ENCODE measurements around the gene SMIM10L2A.
A peak's percentile ranks its signal among the peaks of the same experiment; 100 is the strongest.
"Not testable (repeated sequence)": the region's sequence is repeated elsewhere in the genome, so short reads cannot be mapped to it uniquely, and the experiment has no call there.

The SMIM10L2A gene

GRCh38 chrX:135423173-135423864 is 1.6 kb downstream of the SMIM10L2A start:
- DNase-seq (ENCODE audit: low spot score), result not testable (repeated sequence)

DNA sequence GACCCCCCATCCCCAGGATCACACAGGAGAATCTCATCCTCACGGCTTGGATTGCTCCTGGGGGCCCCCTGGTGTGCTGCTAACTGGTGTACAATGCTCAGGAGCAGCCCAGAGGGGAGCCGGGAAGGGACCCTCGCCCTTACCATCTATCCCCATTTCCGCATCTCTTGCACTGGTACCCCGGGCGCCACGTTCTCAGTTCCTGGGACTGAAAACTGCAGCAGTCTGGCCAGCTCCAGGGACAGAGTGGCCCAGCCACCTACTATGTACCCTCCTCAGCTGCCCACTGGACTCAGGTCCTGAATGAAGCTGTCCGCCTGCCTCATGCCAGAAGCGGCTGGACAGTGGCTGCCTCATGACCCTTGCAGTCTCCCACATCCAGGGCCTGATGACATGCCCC is 2.7 kb downstream of the SMIM10L2A start:
- DNase-seq (ENCODE audit: low spot score), result no peak

- no peak for DNase-seq (ENCODE audit: low spot score)
Measured at GRCh38 chrX:135425026-135425965, 3.6 kb downstream of the SMIM10L2A start.

GRCh38 chrX:135429429-135429828 is 7.7 kb downstream of the SMIM10L2A start:
- DNase-seq (ENCODE audit: low spot score), result no peak

GRCh38 chrX:135431886-135432285 is 10.1 kb downstream of the SMIM10L2A start:
- no peak for DNase-seq (ENCODE audit: low spot score)

GRCh38 chrX:135432453-135432852 is 10.7 kb downstream of the SMIM10L2A start:
- no peak for DNase-seq (ENCODE audit: low spot score)

- no peak for DNase-seq (ENCODE audit: low spot score)
Measured at GRCh38 chrX:135432881-135433521, 11.3 kb downstream of the SMIM10L2A start.

GRCh38 chrX:135433531-135434257 is 11.9 kb downstream of the SMIM10L2A start:
- DNase-seq (ENCODE audit: low spot score), result no peak

DNA sequence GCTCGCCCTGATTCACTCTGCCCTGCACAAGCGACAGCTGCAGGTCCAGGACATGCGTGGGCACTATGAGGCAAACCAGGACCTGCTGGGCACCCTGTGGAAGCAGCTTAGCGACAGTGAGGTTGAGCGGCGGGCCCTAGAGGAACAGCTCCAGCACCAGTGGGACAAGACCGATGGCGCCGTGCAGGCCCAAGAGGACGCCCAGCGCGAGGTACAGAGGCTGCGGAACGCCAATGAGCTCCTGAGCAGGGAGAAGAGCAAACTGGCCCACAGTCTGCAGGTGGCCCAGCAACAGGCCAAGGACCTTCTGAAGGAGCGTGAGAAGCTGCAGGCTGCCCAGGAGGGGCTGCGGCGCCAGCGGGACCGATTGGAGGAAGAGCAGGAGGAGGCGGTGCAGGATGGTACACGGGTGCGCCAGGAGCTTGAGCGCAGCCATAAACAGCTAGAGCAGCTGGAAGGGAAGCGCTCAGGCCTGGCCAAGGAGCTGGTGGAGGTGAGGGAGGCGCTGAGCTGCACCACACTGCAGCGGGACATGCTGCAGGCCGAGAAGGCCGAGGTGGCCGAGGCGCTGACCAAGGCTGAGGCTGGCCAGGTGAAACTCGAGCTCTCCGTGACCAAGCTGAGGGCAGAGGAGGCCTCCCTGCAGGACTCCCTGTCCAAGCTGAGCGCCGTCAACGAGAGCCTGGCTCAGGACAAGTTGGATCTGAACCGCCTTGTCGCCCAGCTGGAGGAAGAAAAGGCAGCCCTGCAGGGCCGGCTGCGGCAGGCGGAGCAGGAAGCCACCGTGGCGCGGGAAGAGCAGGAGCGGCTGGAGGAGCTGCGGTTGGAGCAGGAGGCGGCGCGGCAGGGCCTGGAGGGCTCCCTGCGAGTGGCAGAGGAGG is 12.8 kb downstream of the SMIM10L2A start:
- no peak for DNase-seq (ENCODE audit: low spot score)

- DNase-seq (ENCODE audit: low spot score), result no peak
Measured at GRCh38 chrX:135435139-135435922, 13.6 kb downstream of the SMIM10L2A start.

- DNase-seq (ENCODE audit: low spot score), result no peak
Measured at GRCh38 chrX:135435933-135436332, 14.2 kb downstream of the SMIM10L2A start.

GRCh38 chrX:135436456-135436855 is 14.7 kb downstream of the SMIM10L2A start:
- no peak for DNase-seq (ENCODE audit: low spot score)

DNA sequence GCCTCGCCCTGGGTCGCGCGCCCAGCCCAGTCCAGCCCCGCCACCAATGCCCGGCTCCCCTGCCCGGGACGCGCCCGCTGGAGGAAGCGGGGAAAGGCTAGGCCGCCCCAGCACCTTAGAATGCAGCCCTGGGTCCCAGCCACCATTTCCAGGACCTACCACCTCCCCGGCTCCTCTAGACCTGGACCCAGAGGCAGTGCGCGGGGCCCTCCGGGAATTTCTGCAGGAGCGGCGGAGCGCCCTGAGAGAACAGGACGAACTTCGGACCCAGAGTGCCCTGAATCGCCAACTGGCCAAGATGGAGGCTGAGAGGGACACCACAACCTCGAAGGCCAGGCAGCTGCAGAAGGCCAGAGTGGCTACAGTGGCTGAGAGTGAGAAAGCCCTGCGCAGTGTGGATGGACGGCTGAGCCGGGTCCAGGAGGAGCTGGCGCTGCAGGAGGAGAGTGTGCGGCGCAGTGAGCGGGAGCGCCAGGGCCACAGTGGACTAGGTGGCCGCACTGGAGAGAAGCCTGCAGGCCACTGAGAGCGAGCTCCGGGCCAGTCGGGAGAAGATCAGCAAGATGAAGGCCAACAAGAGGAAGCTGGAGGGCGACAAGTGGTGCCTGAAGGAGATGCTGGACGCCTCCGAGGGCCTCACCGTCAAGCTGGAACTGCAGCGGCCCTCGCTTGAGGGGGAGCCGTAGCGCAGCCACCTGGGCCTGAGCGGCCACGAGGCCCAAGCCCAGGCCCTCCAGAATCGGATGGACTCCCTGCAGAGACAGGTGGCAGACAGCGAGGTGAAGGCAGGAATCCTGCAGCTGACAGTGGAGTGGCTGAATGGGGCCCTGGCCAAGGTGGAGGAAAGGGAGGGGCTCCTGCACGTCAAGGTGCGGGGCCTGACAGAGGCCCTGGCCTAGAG is 15.5 kb downstream of the SMIM10L2A start:
- no peak for DNase-seq (ENCODE audit: low spot score)

DNA sequence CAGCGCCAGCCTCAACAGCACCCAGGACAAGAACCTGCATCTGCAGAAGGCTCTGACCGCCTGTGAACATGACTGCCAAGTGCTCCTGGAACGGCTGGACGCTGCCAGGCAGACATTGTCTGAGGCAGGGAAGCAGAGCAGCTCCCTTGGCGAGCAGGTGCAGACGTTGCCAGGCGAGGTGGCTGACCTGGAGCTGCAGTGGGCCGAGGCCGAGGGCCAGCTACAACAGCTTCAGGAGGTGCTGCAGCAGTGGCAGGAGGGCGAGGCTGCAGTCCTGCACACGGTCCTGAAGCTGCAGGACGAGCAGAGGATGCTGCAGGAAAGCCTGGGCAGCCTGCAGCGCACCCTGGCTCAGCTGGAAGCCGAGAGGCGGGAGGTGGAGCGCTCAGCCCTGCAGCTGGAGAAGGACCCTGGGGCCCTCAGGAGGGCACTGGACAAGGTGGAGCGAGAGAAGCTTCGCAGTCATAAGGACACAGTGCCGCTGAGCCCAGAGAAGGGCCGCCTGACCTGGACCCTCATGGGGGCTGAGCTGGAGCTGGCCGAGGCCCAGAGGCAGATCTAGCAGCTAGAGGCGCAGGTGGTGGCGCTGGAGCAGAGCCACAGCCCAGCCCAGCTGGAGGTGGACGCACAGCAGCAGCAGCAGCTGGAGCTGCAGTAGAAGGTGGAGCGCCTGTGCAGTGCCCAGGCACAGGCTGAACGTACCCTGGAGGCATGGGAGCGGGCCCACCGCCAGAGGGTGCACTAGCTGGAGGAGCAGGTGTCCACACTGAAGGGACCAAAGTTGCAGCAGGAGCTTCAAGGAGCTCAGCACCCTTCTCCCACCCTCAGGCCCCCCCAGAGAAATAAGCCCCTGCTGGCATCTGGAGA is 16.4 kb downstream of the SMIM10L2A start:
- peak; percentile 4 for DNase-seq (ENCODE audit: low spot score)

DNA sequence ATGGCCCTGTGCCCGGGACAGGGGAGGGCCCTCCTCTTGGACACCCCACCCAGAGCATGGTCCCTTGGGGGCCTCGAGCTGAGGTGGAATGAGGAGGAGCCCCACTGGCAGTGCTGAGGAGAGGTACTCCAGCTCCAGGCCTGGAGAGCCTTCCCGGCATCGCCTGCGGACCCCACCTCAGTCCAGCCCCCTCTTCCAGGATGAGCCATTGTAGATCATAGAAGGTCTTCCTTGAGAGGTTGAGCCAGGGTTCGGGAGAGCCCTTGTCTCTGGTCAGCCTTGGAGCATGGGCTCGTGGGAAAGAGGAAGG is 16.9 kb downstream of the SMIM10L2A start:
- no peak for DNase-seq (ENCODE audit: low spot score)

- no peak for DNase-seq (ENCODE audit: low spot score)
Measured at GRCh38 chrX:135449637-135450550, 28.1 kb downstream of the SMIM10L2A start.

DNA sequence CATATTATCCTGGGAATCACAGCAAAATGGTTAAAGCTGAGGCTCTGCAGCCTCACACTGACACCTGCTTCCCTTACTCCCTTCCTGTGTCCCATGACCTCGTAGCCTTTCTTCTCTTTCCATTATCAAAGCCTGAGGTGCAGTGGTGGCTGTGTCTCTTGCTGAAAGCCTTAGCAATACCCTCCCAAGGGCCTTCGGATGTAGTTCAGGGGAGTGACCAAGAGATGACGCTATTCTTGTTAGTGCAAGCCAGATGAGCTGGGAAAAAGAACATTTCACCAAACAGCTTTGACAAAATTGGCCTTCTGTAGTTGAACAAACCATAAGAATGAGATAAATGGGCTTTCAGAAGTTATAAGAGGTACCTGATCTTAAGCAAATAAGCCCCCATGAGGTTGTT is 31.6 kb downstream of the SMIM10L2A start:
- DNase-seq (ENCODE audit: low spot score), result no peak

Measured in hematopoietic multipotent progenitor cell treated with erythropoietin and hydrocortisone succinate and interleukin-3 and kit ligand, for 17 days (in vitro differentiated cells).